Gastrocnemius medialis (tissue), 4 donors: ENCODE results near the gene GPS2. TPM values are rescaled to one million over a fixed set of nuclear protein-coding genes. Genes with fewer than 3 reads are reported as not detected.

Experiments
- ATAC-seq, 2 donors: fragments of 150-250 bp; one replicate each; pipeline ENCODE4 v1.9.1; 2016
- DNase-seq, 2 donors: peaks; one replicate each; pipeline ENCODE4 v3.0.0-alpha.2; 2019
- H3K27ac ChIP-seq, 4 donors: fragments of 200-600 bp; sonication (generic); 1 replicate in 1 of 4; 2 replicates in 3 of 4; pipeline ENCODE4 v1.5.1; 2016 to 2018; ENCODE audit warnings: mild to moderate bottlenecking in 2 of 4, moderate library complexity in 1 of 4
- H3K27me3 ChIP-seq, 3 donors: fragments of 200-600 bp; sonication (generic) in 2 of 3; 1 replicate in 1 of 3; 2 replicates in 2 of 3; pipeline versions ENCODE4 v1.5.1 to v1.6.0; 2016 to 2019; ENCODE audit warnings: mild to moderate bottlenecking in 1 of 3, moderate library complexity in 1 of 3
- H3K36me3 ChIP-seq, 2 donors: fragments of 200-600 bp; sonication (generic) in 1 of 2; one replicate each; pipeline ENCODE4 v1.5.1; 2017 to 2018
- H3K4me1 ChIP-seq, 2 donors: fragments of 200-600 bp; sonication (generic) in 1 of 2; one replicate each; pipeline ENCODE4 v1.5.1; 2016 to 2017; ENCODE audit warnings: mild to moderate bottlenecking in 2 of 2
- H3K4me3 ChIP-seq, 4 donors: fragments of 200-600 bp; sonication (generic) in 3 of 4; 1 replicate in 1 of 4; 2 replicates in 3 of 4; pipeline ENCODE4 v1.5.1; 2016 to 2019; ENCODE audit warnings: mild to moderate bottlenecking in 2 of 4
- H3K9me3 ChIP-seq, 3 donors: fragments of 200-600 bp; sonication (generic) in 2 of 3; 1 replicate in 1 of 3; 2 replicates in 2 of 3; pipeline ENCODE4 v1.5.1; 2016 to 2019
- POLR2A ChIP-seq, 2 donors: fragments of 450-650 bp; IDR thresholded peaks; one replicate each; pipeline ENCODE4 v1.6.1; 2017; ENCODE audit warnings: antibody characterized with exemption in 2 of 2, mild to moderate bottlenecking in 2 of 2, moderate library complexity in 2 of 2
- in situ Hi-C, 4 donors: fragments of 200-750 bp; cut with MboI; loops; one replicate each; pipeline versions ENCODE4 v1.15.0 to v1.8.0; 2017; ENCODE audit warnings: low sequenced_read_pairs in 4 of 4
- intact Hi-C: fragments of 100-400 bp; cut with DNase I; formaldehyde crosslinking; loops from one replicate; pipeline ENCODE4 v1.15.1; 2023; ENCODE audit warnings: low total_unique reads
- total RNA-seq, 4 donors: library from RNA; depleted of rRNA; stranded (reverse); fragments of >200 nt; gene quantifications; one replicate each; pipeline versions ENCODE4 v1.1.0 to v1.2.3, GENCODE V29; 2016
- TF ChIP-seq, protein P1 (sequence below), 5 experiments: fragments of 450-650 bp in 3 of 5; fragments of 200-600 bp in 2 of 5; sonication (generic) in 2 of 5; IDR thresholded peaks in 4 of 5; conservative IDR thresholded peaks in 1 of 5; 1 replicate in 4 of 5; 2 replicates in 1 of 5; pipeline ENCODE4 v1.5.1; 2016 to 2019; ENCODE audit warnings: antibody characterized with exemption in 5 of 5, mild to moderate bottlenecking in 3 of 5, moderate library complexity in 3 of 5

GPS2 gene
- total RNA-seq, 4 donors from 2014 or later = 135 to 240 (median 169) TPM

DNA sequence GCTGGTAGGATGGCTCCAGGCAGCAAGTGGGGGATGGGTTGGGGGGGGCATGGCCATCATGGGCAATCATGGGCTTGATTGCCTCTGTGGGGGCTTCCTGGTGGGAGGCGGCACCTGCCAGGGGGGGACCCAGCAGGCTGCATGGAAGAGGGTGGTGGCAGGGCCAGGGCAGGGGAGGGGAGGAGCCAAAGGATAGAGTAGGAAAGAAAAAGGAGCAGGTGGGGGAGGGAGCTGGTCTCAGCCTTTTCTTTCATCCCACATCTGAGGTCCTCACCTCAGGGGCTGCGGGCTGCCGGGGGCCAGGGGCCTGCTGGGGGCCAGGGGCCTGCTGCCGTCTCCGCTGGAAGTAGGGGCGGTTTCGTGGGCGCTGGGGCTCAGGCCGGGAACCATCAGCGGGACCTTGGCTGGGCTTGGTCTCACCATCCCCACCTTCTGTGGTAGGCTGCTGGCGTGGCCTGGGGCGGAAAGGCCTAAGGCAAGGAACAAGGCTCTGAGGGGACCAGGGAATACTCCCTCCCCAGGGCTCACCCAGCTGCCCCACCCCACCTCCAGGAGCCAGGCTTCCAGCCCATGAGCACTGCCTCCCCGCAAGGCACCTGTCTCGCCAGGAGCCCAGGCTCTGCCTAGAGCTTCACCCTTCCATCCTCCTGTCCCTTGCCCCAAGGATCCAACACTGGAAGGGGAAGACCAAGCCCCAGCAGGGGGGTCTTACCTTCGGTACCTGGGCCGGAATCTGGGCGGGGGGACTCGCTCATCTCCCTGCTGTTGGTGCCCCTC lies 25.7 kb downstream of the GPS2 start:
- ATAC-seq = peak in 1 of 2 donors; percentile 5
- Histone ChIP-seq H3K4me3 (no peak overlapping the region), H3K36me3 (peaks cover 0 to 23% of the 10 kb centered on the region in 2 donors), H3K9me3 (no peaks in the 10 kb centered on the region), H3K27me3 (no peaks in the 10 kb centered on the region), H3K4me1 (peaks cover 46 to 61% of the 10 kb centered on the region in 2 donors), H3K27ac (peak overlapping the region; percentile 95 to 100 (median 98))
- TF ChIP-seq, protein P1, sequence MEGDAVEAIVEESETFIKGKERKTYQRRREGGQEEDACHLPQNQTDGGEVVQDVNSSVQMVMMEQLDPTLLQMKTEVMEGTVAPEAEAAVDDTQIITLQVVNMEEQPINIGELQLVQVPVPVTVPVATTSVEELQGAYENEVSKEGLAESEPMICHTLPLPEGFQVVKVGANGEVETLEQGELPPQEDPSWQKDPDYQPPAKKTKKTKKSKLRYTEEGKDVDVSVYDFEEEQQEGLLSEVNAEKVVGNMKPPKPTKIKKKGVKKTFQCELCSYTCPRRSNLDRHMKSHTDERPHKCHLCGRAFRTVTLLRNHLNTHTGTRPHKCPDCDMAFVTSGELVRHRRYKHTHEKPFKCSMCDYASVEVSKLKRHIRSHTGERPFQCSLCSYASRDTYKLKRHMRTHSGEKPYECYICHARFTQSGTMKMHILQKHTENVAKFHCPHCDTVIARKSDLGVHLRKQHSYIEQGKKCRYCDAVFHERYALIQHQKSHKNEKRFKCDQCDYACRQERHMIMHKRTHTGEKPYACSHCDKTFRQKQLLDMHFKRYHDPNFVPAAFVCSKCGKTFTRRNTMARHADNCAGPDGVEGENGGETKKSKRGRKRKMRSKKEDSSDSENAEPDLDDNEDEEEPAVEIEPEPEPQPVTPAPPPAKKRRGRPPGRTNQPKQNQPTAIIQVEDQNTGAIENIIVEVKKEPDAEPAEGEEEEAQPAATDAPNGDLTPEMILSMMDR (IDR thresholded peaks at IDR 0.05 in 4 of 5, conservative IDR thresholded peaks at IDR 0.05 in 1 of 5) = no peak
- TF ChIP-seq POLR2A (IDR thresholded peaks at IDR 0.05) = no peak
- in situ Hi-C loops = no loop called here
- DNase-seq = peak in 1 of 2 donors; percentile 63
- intact Hi-C loops = no loop called here

DNA sequence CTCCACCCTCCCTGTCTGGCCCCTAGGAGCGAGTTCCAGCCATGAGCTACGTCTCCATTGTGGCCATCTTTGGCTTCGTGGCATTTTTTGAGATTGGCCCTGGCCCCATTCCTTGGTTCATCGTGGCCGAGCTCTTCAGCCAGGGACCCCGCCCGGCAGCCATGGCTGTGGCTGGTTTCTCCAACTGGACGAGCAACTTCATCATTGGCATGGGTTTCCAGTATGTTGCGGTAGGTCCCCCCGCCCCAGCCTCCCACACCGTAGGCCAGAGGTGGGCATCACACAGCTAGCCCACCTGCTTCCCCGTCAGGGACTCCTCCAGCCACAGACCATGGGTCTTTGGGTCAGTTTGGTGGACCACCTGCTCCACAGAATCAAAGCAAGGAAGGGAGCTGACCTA lies 29.5 kb downstream of the GPS2 start:
- in situ Hi-C loops (no loop called here), intact Hi-C loops (no loop called here)
- DNase-seq (no peak), ATAC-seq (no peak)
- Histone ChIP-seq H3K9me3 (no peaks in the 10 kb centered on the region), H3K36me3 (peaks cover 0 to 28% of the 10 kb centered on the region in 2 donors), H3K27me3 (no peaks in the 10 kb centered on the region), H3K4me3 (no peak overlapping the region), H3K27ac (peak overlapping the region; percentile 95 to 100 (median 98)), H3K4me1 (peaks cover 33 to 46% of the 10 kb centered on the region in 2 donors)
- TF ChIP-seq POLR2A (IDR thresholded peaks at IDR 0.05) = no peak
- TF ChIP-seq, protein P1 (IDR thresholded peaks at IDR 0.05 in 4 of 5, conservative IDR thresholded peaks at IDR 0.05 in 1 of 5) = no peak

- peaks cover 38 to 44% of the 10 kb centered on the region in 2 donors for H3K4me1 ChIP-seq
- H3K4me3 ChIP-seq = no peak overlapping the region
- H3K27me3 ChIP-seq = no peaks in the 10 kb centered on the region
- H3K36me3 ChIP-seq = peaks cover 0 to 28% of the 10 kb centered on the region in 2 donors
- peak overlapping the region; percentile 95 to 100 (median 98) for H3K27ac ChIP-seq
- DNase-seq = peak in 1 of 2 donors; percentile 28
- in situ Hi-C loops = no loop called here
- no peaks in the 10 kb centered on the region for H3K9me3 ChIP-seq
- intact Hi-C loops = loop anchor here (5.0 kb wide), 1 partner anchor 867 kb away; the partner anchor contains the start of gene PER1
- no peak for ATAC-seq
- TF ChIP-seq, protein P1 (IDR thresholded peaks at IDR 0.05 in 4 of 5, conservative IDR thresholded peaks at IDR 0.05 in 1 of 5) = no peak
- no peak for TF ChIP-seq POLR2A (IDR thresholded peaks at IDR 0.05)
Measured at GRCh38 chr17:7284911-7285310, 30.2 kb downstream of the GPS2 start.

GRCh38 chr17:7283471-7284216 lies 31.5 kb downstream of the GPS2 start:
- in situ Hi-C loops (no loop called here), intact Hi-C loops (loop anchor here (5.0 kb wide), 1 partner anchor 869 kb away; the partner anchor contains the start of gene PER1)
- TF ChIP-seq, protein P1 (IDR thresholded peaks at IDR 0.05 in 4 of 5, conservative IDR thresholded peaks at IDR 0.05 in 1 of 5) = no peak
- no peak for TF ChIP-seq POLR2A (IDR thresholded peaks at IDR 0.05)
- peaks cover 40 to 44% of the 10 kb centered on the region in 2 donors for H3K4me1 ChIP-seq
- ATAC-seq = no peak
- peaks cover 0 to 28% of the 10 kb centered on the region in 2 donors for H3K36me3 ChIP-seq
- DNase-seq = peak in 1 of 2 donors; percentile 73
- H3K4me3 ChIP-seq = peak overlapping the region; percentile 70 to 80 (median 76)
- peak overlapping the region; percentile 95 to 100 (median 98) for H3K27ac ChIP-seq
- H3K27me3 ChIP-seq = no peaks in the 10 kb centered on the region
- no peaks in the 10 kb centered on the region for H3K9me3 ChIP-seq
